GM13977 (cell line): ENCODE data around the gene FBN2.

Experiments
- DNase-seq: peaks from one replicate; pipeline ENCODE4 v3.0.0; 2012; ENCODE audit warnings: low spot score
- CTCF ChIP-seq: IDR thresholded peaks from 2 replicates; pipeline ENCODE4 v1.5.1; 2012; ENCODE audit warnings: mild to moderate bottlenecking, control low read depth; ENCODE audit not compliant: insufficient read depth; ENCODE audit errors: extremely low read depth, missing control alignments
- in situ Hi-C: fragments of 300-500 bp; cut with MboI; formaldehyde crosslinking; loops from one replicate; pipeline ENCODE4 v1.12.0; 2022; ENCODE audit warnings: low sequenced_read_pairs, low pct_unique_long_range_greater_than_20kb, mixed read lengths, inconsistent platforms; ENCODE audit not compliant: unreplicated experiment

FBN2 gene

GRCh38 chr5:128305341-128305740 is 232.7 kb downstream of the FBN2 start:
- no peak for DNase-seq
- in situ Hi-C loops = no loop called here
- no peak for TF ChIP-seq CTCF

GRCh38 chr5:128304791-128305190 is 233.3 kb downstream of the FBN2 start:
- in situ Hi-C loops = no loop called here
- DNase-seq = no peak
- TF ChIP-seq CTCF = no peak

GRCh38 chr5:128304088-128304487 is 234.0 kb downstream of the FBN2 start:
- no peak for DNase-seq
- in situ Hi-C loops = no loop called here
- TF ChIP-seq CTCF = no peak

- no peak for TF ChIP-seq CTCF
- in situ Hi-C loops = no loop called here
- DNase-seq = no peak
Measured at GRCh38 chr5:128303593-128303992, 234.5 kb downstream of the FBN2 start.

- no peak for DNase-seq
- no peak for TF ChIP-seq CTCF
- in situ Hi-C loops = no loop called here
Measured at GRCh38 chr5:128300181-128300580, 237.9 kb downstream of the FBN2 start.

GRCh38 chr5:128290152-128290858 is 247.7 kb downstream of the FBN2 start:
- DNase-seq = no peak
- in situ Hi-C loops = no loop called here
- TF ChIP-seq CTCF = no peak
